Measurements from ENCODE around the gene NRBF2. TPM values are rescaled to one million over a fixed set of nuclear protein-coding genes. Genes with fewer than 3 reads are reported as not detected.
"Not testable (repeated sequence)": the region's sequence is repeated elsewhere in the genome, so short reads cannot be mapped to it uniquely, and the experiment has no call there.

Gene NRBF2
- total RNA-seq, result 16.0 TPM

- DNase-seq (ENCODE audit: low spot score), result peak; percentile 97
- peak; percentile 100 for ATAC-seq
- intact Hi-C loops (cut with DNase I), result no loop called here
Measured at GRCh38 chr10:63133056-63133820, at the start of gene NRBF2. Gene NRBF2 (plus strand): TSS chr10:63133328. CDS start chr10:63133471, 143 bp downstream.

GRCh38 chr10:63083406-63083805 lies 49.7 kb upstream of the NRBF2 start:
- intact Hi-C loops (cut with DNase I); ATAC-seq; DNase-seq (ENCODE audit: low spot score): not testable (repeated sequence)

GRCh38 chr10:63083904-63084689 lies 49.0 kb upstream of the NRBF2 start:
- DNase-seq (ENCODE audit: low spot score) (peak; percentile 69), ATAC-seq (peak; percentile 92)
- intact Hi-C loops (cut with DNase I), result no loop called here

- DNase-seq (ENCODE audit: low spot score) (no peak), ATAC-seq (no peak)
- intact Hi-C loops (cut with DNase I), result no loop called here
Measured at GRCh38 chr10:63084690-63085382, 48.3 kb upstream of the NRBF2 start.

DNA sequence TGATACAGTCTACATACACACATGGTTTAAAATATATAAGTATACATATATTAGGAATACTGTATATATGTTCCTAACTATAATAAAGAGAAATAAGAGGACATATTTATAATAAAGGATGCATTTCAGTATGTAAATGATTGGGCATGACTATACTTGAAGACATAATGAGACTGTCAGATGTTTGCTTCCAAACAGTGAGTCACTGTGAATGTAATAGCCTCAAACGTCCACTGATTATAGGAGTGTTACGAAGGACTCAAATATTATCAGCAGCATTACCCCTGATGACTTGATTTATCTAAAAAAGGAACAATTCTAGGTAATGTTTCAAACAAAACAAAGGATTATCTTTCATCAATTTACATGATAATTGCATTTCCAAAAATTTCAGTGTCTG lies 39.9 kb upstream of the NRBF2 start:
- ATAC-seq (no peak), DNase-seq (ENCODE audit: low spot score) (no peak)
- intact Hi-C loops (cut with DNase I), result no loop called here

- intact Hi-C loops (cut with DNase I), result no loop called here
- DNase-seq (ENCODE audit: low spot score), result no peak
- peak; percentile 81 for ATAC-seq
Measured at GRCh38 chr10:63094405-63094804, 38.7 kb upstream of the NRBF2 start.

DNA sequence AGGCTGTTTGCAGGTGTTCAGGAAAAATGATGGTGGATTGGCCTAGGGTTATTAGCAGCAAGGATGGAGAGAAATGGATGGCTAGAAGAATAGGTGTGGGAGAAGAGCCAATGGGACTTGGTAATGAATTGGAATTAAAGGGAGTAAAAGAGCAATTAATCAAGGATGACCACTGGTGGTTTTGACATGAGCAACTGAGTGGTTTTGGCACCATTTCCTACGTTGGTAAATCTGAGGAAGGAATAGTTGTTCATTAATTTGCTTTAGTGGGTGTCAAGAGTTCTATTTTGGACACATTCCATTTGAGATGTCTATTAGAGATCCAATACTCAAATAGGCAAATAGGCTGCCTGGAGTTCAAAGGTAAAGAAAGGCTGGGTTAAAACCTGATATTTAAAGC lies 38.2 kb upstream of the NRBF2 start:
- intact Hi-C loops (cut with DNase I), result no loop called here
- no peak for ATAC-seq

GRCh38 chr10:63099734-63100133 lies 33.4 kb upstream of the NRBF2 start:
- ATAC-seq, result no peak
- intact Hi-C loops (cut with DNase I), result no loop called here

More for the DNA sequence above, 38.2 kb upstream of the NRBF2 start:
- DNase-seq (ENCODE audit: low spot score), result no peak

DNA sequence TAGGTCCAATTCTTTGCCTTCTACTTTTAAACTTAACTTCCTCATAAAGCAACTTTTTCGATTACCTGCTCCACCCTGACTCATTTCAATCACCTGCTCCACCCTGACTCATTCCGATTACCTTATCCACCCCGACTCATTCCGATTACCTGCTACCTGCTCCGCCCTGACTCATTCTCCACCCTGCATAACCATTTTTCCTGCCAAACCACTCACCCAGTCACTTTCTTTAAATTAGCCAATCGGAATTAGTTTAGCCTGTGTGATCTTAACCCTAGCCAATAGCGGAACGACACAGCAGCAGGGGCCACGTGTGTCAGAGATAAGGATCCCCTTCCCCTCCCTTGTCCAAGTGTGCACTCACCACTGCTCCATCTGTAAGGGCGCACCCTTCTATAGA lies 32.0 kb upstream of the NRBF2 start:
- ATAC-seq; DNase-seq (ENCODE audit: low spot score); intact Hi-C loops (cut with DNase I): not testable (repeated sequence)

More at GRCh38 chr10:63099734-63100133, 33.4 kb upstream of the NRBF2 start:
- DNase-seq (ENCODE audit: low spot score), result no peak

GRCh38 chr10:63102279-63102883 lies 30.7 kb upstream of the NRBF2 start:
- intact Hi-C loops (cut with DNase I), result not testable (repeated sequence)

DNA sequence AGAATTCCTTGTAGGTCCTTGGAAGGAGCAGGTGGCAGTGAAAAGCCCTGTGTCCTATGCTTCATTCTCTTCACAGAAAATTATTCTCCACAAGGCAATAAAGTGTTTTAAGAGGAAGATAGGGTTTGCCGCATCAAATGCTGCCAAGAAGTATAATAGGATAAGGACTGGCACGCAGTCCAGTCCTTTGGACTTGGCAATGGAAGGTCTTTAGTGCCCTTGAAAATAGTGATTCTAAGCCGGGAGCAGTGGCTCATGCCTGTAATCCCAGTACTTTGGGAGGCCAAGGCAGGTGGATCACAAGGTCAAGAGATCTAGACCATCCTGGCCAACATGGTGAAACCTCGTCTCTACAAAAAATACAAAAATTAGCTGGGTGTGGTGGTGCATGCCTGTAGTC lies 29.9 kb upstream of the NRBF2 start:
- DNase-seq (ENCODE audit: low spot score); ATAC-seq; intact Hi-C loops (cut with DNase I): not testable (repeated sequence)

More at GRCh38 chr10:63102279-63102883, 30.7 kb upstream of the NRBF2 start:
- DNase-seq (ENCODE audit: low spot score); ATAC-seq: not testable (repeated sequence)

DNA sequence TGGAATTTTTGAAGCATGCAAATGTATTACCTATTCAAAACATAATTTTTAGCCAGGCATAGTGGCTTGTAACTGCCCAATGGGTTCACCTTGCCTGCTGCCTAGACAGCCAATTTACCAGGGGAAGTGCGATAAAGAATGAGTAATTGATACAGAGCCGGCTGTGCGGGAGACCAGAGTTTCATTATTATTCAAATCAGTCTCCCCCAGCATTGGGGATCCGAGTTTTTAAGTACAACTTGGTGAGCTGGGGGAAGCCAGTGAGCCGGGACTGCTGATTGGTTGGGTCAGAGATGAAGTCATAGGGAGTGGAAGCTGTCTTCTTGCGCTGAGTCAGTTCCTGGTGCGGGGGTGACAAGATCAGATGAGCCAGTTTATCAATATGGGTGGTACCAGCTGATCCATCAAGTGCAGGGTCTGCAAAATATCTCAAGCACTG lies 29.1 kb upstream of the NRBF2 start:
- intact Hi-C loops (cut with DNase I), result no loop called here
- DNase-seq (ENCODE audit: low spot score) (no peak), ATAC-seq (no peak)

GRCh38 chr10:63105225-63106110 lies 27.7 kb upstream of the NRBF2 start:
- peak; percentile 36 for ATAC-seq
- intact Hi-C loops (cut with DNase I), result no loop called here

DNA sequence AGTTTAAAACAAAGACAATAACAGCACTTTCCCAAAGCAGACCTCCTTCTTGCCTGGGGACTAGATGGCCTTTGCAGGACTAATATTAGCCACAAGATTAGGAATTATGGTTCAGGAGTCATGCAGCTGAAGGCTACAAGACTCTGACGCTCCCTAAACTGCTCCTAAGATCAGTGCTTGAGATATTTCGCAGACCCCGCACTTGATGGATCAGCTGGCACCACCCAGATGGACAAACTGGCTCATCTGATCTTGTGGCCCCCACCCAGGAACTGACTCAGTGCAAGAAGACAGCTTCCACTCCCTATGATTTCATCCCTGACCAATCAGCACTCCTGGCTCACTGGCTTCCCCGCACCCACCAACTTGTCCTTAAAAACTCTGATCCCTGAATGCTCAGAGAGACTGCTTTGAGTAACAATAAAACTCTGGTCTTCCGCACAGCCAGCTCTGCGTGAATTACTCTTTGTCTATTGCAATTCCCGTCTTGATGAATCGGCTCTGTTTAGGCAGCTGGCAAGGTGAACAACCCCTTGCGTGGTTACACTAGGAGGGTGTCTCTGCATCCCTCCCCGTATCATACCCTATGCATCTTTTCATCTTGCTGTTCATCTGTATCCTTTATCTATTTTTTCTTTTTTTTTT lies 26.9 kb upstream of the NRBF2 start:
- ATAC-seq (peak; percentile 65), DNase-seq (ENCODE audit: low spot score) (peak; percentile 55)
- intact Hi-C loops (cut with DNase I), result no loop called here

More at GRCh38 chr10:63105225-63106110, 27.7 kb upstream of the NRBF2 start:
- no peak for DNase-seq (ENCODE audit: low spot score)

DNA sequence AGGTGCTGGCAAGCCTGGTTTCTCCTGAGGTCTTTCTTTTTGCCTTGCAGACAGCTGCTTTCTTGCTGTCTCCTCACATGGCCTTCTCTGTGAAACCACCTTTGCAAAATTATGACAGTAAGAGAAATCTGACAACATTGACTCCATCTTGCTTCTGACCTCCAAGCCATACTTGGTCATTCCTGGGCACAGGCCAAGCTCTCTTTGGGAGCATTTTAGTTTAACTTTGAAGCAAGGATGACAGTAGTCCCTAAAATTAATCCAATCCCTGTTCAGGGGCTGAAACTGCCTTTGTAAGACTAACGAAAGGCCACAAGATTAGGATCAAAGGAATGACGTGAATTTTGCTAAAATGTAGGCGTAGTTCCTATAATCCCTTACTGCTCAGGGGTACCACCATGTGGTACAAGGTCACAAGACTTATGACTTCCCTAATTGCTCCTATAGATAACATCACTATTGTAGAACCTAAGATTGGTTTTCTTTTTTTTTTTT lies 25.1 kb upstream of the NRBF2 start:
- no peak for ATAC-seq
- peak; percentile 7 for DNase-seq (ENCODE audit: low spot score)
- intact Hi-C loops (cut with DNase I), result no loop called here

DNA sequence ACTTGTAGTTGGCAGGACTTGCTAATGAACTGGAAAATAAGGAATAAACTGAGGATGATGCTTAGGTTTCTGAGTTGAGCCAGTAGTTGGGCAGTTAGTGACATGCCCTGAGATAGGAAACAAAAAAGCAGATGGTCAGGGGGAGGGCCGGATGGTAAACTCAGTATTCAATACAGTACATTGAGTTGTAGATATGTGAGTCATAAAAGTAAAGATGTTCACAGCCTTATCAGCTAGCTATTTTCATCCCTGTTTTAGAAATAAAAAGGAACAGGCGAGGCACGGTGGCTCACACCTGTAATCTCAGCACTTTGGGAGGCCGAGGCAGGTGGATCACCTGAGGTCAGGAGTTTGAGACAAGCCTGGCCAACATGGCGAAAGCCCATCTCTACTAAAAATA lies 22.2 kb upstream of the NRBF2 start:
- no peak for ATAC-seq
- peak; percentile 8 for DNase-seq (ENCODE audit: low spot score)
- intact Hi-C loops (cut with DNase I), result no loop called here

GRCh38 chr10:63114031-63114814 lies 18.9 kb upstream of the NRBF2 start:
- ATAC-seq (peak; percentile 88), DNase-seq (ENCODE audit: low spot score) (peak; percentile 81)
- intact Hi-C loops (cut with DNase I), result no loop called here

Measured in sciatic nerve (tissue), 2 donors.